LNCaP clone FGC (cell line): ENCODE results near the gene CLEC16A.

ENCODE experiments used
- DNase-seq: peaks from one replicate; pipeline ENCODE4 v3.0.0-alpha.2; 2011; ENCODE audit warnings: low read depth
- H3K4me3 ChIP-seq: 2 replicates; pipeline ENCODE4 v1.5.1; 2011; ENCODE audit warnings: mild to moderate bottlenecking, low read depth, low read length, control low read depth
- CTCF ChIP-seq: IDR thresholded peaks from 2 replicates; pipeline ENCODE4 v1.5.1; 2012; ENCODE audit warnings: mild to moderate bottlenecking; ENCODE audit not compliant: control insufficient read depth, insufficient read depth; ENCODE audit errors: extremely low read depth

The CLEC16A gene

GRCh38 chr16:11170201-11170600, 225.8 kb downstream of the CLEC16A start:
- no peak for DNase-seq
- H3K4me3 ChIP-seq, result no peak overlapping the region
- TF ChIP-seq CTCF, result no peak

DNA sequence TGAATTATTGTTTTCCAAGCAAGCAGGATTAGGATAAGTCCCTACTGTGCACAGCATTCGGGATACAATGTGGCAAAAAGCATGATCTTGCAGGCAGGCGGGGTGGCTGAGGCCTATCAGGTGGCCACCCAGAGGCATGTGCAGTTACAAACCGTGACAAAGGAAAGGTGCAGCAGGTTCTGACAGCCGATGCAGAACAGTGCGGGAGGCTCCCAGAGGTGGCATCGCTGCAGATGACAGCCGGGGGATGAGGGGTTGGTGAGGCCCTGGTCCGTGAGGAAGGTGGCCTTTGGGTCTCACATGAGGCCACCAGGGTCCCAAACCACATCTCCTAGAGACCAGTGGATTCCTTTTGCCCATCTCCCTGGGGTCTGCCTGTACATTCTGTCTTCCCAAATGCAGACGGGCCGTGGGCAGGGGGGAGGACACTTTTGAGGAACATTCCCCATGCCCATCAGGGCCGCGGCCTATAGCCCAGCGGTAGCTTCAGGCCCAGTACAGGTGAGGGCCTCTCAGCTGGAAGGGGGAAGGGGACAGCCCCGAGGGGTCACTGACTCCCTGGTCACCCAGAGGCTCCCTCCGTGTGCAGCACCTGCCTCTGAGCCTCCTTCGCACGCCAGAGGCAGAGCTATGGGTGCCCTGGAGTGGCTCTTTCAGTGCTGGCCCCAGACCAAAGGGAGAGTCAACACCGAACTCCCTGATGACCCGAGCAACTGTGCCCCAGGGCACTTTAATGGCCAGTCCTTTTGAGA, 226.5 kb downstream of the CLEC16A start:
- TF ChIP-seq CTCF, result no peak
- no peak overlapping the region for H3K4me3 ChIP-seq
- no peak for DNase-seq

DNA sequence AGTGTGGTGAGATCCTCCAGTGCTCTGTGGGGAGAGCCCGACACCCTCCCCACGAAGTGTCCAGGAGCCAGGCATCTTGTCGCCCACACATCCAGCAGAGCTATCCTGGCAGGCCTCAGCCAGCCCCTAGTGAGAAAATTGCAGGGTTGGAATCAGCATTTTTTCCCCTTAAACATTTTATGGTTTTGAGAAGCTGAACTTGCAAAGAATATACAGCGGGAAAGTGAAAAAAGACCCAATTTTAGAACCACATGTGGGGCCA, 227.0 kb downstream of the CLEC16A start:
- no peak for DNase-seq
- TF ChIP-seq CTCF, result no peak
- H3K4me3 ChIP-seq, result no peak overlapping the region

DNA sequence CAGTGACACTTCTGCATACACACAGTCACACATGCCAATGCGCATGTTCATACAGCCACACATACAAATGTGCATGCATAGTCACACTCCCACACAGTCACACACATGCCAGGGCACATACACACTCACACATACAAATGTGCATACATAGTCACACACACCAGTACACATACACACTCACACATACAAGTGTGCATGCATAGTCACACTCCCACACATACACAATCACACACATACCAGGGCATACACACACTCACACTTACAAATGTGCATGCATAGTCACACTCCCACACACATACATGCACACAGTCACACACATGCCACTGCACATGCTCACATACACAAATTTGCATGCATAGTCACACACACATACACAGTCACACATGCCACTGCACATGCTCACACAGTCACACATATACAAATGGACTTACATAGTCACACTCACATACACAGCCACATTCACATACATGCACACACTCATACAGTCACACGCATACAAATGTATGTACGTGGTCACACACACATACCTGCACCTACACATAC, 227.5 kb downstream of the CLEC16A start:
- no peak for TF ChIP-seq CTCF
- H3K4me3 ChIP-seq, result no peak overlapping the region
- no peak for DNase-seq

DNA sequence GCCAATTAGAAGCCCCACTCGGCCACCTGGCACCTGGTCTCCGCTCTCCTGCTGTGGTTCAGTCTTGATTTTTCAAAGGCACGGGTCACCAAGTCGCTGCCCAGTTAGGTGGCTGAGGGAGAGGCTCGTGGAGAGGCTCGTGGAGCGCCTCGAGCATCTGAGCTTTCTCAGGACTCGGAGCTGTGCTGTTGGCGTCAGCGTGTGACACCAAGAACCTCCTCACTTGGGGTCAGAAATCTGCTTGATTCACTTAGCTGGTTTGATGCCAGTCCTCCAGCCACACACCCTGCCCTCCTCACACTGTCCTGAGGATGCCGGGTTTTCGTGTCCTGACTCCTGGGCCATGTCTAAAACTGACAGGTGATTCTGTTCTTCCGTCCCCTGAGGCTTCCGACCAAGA, 229.1 kb downstream of the CLEC16A start:
- no peak for TF ChIP-seq CTCF
- no peak for DNase-seq
- no peak overlapping the region for H3K4me3 ChIP-seq

GRCh38 chr16:11174141-11174540, 229.8 kb downstream of the CLEC16A start:
- TF ChIP-seq CTCF, result no peak
- H3K4me3 ChIP-seq, result no peak overlapping the region
- no peak for DNase-seq
